ENCODE results near the gene EMC7. TPM values are rescaled to one million over a fixed set of nuclear protein-coding genes. Genes with fewer than 3 reads are reported as not detected.
"Not testable (repeated sequence)": the region's sequence is repeated elsewhere in the genome, so short reads cannot be mapped to it uniquely, and the experiment has no call there.

The EMC7 gene
- total RNA-seq (26.2 TPM), polyA plus RNA-seq (80.4 TPM)

DNA sequence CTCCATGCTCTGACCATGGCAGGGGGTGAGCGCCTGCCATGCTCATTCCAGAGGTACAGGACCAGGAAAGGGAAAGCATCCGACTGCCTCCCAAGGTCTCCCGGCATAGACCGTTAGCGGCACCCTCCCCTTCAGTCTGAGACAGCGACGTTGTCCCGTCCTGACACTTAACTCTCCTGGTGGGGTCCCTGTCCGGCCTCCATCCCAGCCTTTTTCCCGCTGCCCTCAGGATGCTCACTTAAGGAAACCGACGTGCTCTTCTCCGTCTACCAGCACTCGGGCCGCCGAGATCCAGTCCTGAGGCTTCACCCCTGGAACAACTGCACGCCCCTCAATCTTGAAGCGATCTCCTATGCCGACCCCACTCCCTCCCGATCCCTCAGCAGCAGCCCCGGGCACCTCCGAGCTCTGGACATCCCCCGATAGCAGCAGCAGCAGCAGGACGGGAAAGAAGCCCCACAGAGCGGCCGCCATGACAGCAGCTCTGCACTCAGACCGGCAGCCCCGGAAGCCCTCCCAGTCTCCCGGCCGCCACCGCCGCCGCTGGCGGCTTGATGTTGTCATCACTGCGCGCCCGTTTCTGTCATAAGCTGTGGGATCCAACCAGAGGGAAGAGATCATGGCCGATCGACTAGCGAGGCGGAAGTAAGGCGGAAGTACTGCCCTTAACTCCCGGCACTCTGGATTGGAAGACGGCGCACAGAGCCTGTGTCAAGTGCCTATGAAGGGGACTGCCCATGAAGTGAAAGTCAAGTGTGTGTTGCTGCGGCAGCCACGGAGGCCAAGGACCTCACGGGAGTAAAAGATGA is at the start of gene EMC7, which contains the start of gene PGBD4:
Gene EMC7, minus strand, starts transcription at position 497 of the 809 bp plus-strand sequence. Its CDS starts 23 bp downstream, at position 474.
Gene PGBD4, plus strand, starts transcription at position 718 of the 809 bp plus-strand sequence. CDS start 449 bp downstream, outside the sequence.
- no peaks in the 10 kb centered on the region for H3K36me3 ChIP-seq (ENCODE audit: insufficient read depth)
- WGBS = under 1% methylated on average over 48 of the region's 48 CpGs
- peaks cover 2% of the 10 kb centered on the region for H3K4me1 ChIP-seq (ENCODE audit: insufficient read depth)
- H3K27ac ChIP-seq (ENCODE audit: low read depth) = peak within 1 kb of the TSS; percentile 84
- peak; percentile 96 for DNase-seq (ENCODE audit: extremely low spot score)
- peak within 1 kb of the TSS; percentile 91 for H3K4me3 ChIP-seq (ENCODE audit: low read depth, low read length)

DNA sequence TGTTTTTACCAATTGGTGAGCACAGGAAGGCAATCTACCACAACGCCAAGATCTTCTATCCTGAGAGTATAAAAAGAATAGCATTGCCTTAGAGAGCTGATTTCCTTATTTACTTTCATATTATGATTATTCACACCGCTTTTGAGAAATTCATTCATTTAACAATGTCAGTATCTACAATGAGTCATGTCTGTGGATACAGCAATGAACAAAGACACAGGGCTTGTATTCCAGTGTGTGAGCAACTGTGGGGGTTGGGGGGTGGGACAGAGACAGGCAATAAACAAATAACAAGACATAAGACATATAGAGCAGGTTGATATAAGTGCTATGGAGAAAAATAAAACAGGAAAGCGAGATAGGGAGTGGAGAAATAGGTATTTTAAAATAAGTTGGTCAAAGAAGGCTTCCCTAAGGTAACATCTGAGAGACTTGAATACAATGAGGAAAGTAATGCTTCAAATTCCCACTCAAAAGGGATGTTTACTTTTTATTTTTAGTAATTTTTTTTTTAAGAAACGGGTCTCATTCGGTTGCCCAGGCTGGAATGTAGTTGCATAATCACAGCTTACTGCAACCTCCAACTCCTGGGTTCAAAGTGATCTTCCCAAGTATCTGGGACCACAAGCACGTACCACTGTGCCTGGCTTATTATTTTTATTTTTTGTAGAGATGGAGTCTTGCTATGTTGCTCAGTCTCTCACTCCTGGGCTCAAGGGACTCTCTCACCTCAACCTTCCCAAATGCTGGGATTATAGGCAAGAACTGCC is 45.9 kb upstream of the EMC7 start:
- H3K36me3 ChIP-seq (ENCODE audit: insufficient read depth) = peaks cover 3% of the 10 kb centered on the region

DNA sequence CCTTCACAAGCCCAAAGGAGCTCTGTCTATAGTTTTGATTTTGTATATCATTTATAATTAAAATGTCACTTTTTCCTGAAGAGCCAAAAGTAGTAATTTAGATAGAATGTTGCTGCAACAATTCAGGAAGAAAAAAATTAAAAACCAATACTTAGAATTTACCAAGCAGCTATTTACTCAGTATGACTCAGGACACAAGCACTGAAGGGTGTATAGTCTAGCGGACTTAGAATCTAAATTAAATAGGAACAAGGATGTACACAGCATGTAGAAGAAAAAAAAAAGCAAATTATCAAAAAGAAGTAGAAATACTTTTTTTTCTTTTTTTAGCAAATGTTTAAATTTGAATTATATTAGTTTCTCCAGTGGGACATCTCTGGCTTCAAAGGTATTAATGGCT is 31.8 kb upstream of the EMC7 start:
- Histone ChIP-seq H3K36me3 (ENCODE audit: insufficient read depth) (no peaks in the 10 kb centered on the region), H3K4me1 (ENCODE audit: insufficient read depth) (no peaks in the 10 kb centered on the region), H3K4me3 (ENCODE audit: low read depth, low read length) (no peak overlapping the region), H3K27ac (ENCODE audit: low read depth) (no peak overlapping the region)
- DNase-seq (ENCODE audit: extremely low spot score) = no peak
- 91% methylated on average over 1 of the region's 1 CpG for WGBS

More for the DNA sequence above, 45.9 kb upstream of the EMC7 start:
- no peak for DNase-seq (ENCODE audit: extremely low spot score)
- no peak overlapping the region for H3K4me3 ChIP-seq (ENCODE audit: low read depth, low read length)
- WGBS = 60% methylated on average over 6 of the region's 6 CpGs
- H3K4me1 ChIP-seq (ENCODE audit: insufficient read depth) = no peaks in the 10 kb centered on the region
- no peak overlapping the region for H3K27ac ChIP-seq (ENCODE audit: low read depth)

- no peak for DNase-seq (ENCODE audit: extremely low spot score)
- Histone ChIP-seq H3K4me3 (ENCODE audit: low read depth, low read length) (no peak overlapping the region), H3K27ac (ENCODE audit: low read depth) (no peak overlapping the region), H3K36me3 (ENCODE audit: insufficient read depth) (no peaks in the 10 kb centered on the region), H3K4me1 (ENCODE audit: insufficient read depth) (no peaks in the 10 kb centered on the region)
- WGBS = 75% methylated on average over 1 of the region's 1 CpG
Measured at GRCh38 chr15:34132881-34133280, 31.2 kb upstream of the EMC7 start.

- DNase-seq (ENCODE audit: extremely low spot score) = no peak
- no peaks in the 10 kb centered on the region for H3K36me3 ChIP-seq (ENCODE audit: insufficient read depth)
- no peak overlapping the region for H3K27ac ChIP-seq (ENCODE audit: low read depth)
- H3K4me3 ChIP-seq (ENCODE audit: low read depth, low read length) = no peak overlapping the region
- 45% methylated on average over 2 of the region's 2 CpGs for WGBS
- no peaks in the 10 kb centered on the region for H3K4me1 ChIP-seq (ENCODE audit: insufficient read depth)
Measured at GRCh38 chr15:34128898-34129297, 27.2 kb upstream of the EMC7 start.

GRCh38 chr15:34126522-34126921 is 24.9 kb upstream of the EMC7 start:
- DNase-seq (ENCODE audit: extremely low spot score) = no peak
- no peak overlapping the region for H3K4me3 ChIP-seq (ENCODE audit: low read depth, low read length)
- no peaks in the 10 kb centered on the region for H3K36me3 ChIP-seq (ENCODE audit: insufficient read depth)
- no peak overlapping the region for H3K27ac ChIP-seq (ENCODE audit: low read depth)
- no peaks in the 10 kb centered on the region for H3K4me1 ChIP-seq (ENCODE audit: insufficient read depth)

DNA sequence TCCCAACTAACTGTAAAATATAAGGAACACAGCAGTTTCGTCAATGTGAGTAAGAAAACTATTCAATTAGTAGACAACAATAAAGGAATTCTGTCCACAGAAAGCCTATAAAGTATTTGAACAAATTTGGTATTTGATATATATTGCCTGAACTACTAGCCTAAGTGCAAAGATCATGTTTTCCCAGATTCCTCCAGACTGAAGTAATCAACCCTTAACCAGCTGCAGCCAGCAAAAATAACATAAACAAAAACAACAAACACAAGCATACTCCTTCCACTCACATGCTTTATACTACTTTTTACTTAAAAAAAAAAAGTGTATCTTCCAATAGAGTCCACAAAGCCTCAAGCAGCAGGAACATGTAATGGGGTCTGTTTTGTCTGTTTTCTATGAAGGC is 24.3 kb upstream of the EMC7 start:
- Histone ChIP-seq H3K4me3 (ENCODE audit: low read depth, low read length) (no peak overlapping the region), H3K36me3 (ENCODE audit: insufficient read depth) (no peaks in the 10 kb centered on the region), H3K4me1 (ENCODE audit: insufficient read depth) (no peaks in the 10 kb centered on the region), H3K27ac (ENCODE audit: low read depth) (no peak overlapping the region)
- no peak for DNase-seq (ENCODE audit: extremely low spot score)
- 56% methylated on average over 1 of the region's 1 CpG for WGBS

GRCh38 chr15:34124651-34125050 is 23.0 kb upstream of the EMC7 start:
- H3K27ac ChIP-seq (ENCODE audit: low read depth) = no peak overlapping the region
- H3K4me1 ChIP-seq (ENCODE audit: insufficient read depth) = no peaks in the 10 kb centered on the region
- WGBS = 79% methylated on average over 4 of the region's 4 CpGs
- H3K4me3 ChIP-seq (ENCODE audit: low read depth, low read length) = no peak overlapping the region
- no peaks in the 10 kb centered on the region for H3K36me3 ChIP-seq (ENCODE audit: insufficient read depth)
- DNase-seq (ENCODE audit: extremely low spot score) = no peak

DNA sequence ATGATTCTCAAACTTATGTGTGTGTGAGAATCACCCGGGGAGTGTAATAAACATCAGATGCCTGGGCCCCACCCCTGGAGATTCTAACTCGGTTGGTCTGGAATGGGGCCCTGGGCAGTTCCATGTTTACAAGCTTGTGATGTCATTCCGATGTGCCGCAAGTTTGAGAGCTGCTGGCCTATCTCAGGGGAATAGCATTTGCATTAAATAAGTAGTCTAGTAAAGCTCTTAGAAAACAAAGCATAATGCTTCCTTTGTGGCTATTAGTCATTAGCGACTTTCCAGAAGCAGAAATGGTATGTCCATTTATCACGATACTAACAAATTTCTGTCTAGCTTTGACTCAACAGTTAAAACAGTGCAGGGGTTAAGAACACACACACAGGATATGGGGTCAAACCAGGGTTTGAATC is 21.1 kb upstream of the EMC7 start:
- Histone ChIP-seq H3K4me3 (ENCODE audit: low read depth, low read length) (no peak overlapping the region), H3K4me1 (ENCODE audit: insufficient read depth) (no peaks in the 10 kb centered on the region), H3K36me3 (ENCODE audit: insufficient read depth) (no peaks in the 10 kb centered on the region), H3K27ac (ENCODE audit: low read depth) (no peak overlapping the region)
- WGBS = 41% methylated on average over 6 of the region's 6 CpGs
- no peak for DNase-seq (ENCODE audit: extremely low spot score)

DNA sequence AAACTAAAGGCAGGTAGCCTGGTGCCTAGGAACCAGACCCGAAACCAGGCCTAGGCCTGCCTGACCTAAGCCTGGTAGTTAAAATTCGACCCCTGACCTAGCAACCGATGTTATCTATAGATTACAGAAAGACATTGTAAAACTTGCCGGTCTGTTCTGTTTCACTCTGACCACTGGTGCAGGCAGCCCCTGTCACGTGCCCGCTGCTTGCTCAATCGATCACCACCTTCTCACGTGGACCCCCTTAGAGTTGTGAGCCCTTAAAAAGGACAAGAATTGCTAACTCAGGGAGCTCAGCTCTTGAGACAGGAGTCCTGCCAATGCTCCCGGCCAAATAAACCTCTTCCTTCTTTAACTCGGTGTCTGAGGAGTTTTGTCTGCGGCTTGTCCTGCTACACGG is 20.1 kb upstream of the EMC7 start:
- H3K4me3 ChIP-seq (ENCODE audit: low read depth, low read length); H3K36me3 ChIP-seq (ENCODE audit: insufficient read depth); H3K27ac ChIP-seq (ENCODE audit: low read depth); H3K4me1 ChIP-seq (ENCODE audit: insufficient read depth); DNase-seq (ENCODE audit: extremely low spot score): not testable (repeated sequence)
- 47% methylated on average over 12 of the region's 12 CpGs for WGBS

DNA sequence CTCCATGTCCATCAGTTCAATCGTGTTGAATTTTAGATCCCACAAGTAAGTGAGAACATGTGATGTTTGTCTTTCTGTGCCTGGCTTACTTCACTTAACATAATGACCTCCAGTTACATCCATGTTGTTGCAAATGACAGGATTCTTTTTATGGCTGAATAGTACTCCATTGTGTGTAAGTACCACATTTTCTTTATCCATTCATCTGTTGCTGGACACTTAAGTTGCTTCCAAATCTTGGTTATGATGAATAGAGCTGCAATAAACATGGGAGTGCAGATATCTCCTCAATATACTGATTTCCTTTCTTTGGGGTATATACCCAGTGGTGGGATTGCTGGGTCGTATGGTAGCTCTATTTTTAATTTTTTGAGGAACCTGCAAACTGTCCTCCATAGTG is 18.8 kb upstream of the EMC7 start:
- 68% methylated on average over 2 of the region's 2 CpGs for WGBS
- H3K27ac ChIP-seq (ENCODE audit: low read depth); H3K4me3 ChIP-seq (ENCODE audit: low read depth, low read length); H3K36me3 ChIP-seq (ENCODE audit: insufficient read depth); H3K4me1 ChIP-seq (ENCODE audit: insufficient read depth); DNase-seq (ENCODE audit: extremely low spot score): not testable (repeated sequence)

DNA sequence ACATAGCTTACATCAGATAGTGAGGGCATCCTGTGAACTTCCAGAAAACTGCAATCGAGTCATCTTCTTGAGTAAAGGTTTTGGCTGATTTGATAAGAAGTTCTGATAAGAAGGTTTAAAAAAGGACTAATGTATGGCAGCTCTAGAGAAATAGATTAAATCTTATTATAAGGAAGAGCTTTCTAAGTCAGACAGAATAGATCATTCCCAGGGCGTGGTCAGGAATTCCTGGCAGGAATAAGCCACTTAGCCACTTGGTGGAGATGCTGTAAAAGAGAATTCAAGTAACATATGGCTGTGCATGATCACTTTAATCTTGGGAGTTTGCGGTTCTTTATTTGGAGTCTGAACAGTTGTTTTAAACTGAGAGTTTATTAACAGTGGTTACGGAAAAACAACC is 17.6 kb upstream of the EMC7 start:
- WGBS = 44% methylated on average over 4 of the region's 4 CpGs
- DNase-seq (ENCODE audit: extremely low spot score) = no peak
- Histone ChIP-seq H3K4me1 (ENCODE audit: insufficient read depth) (no peaks in the 10 kb centered on the region), H3K27ac (ENCODE audit: low read depth) (no peak overlapping the region), H3K4me3 (ENCODE audit: low read depth, low read length) (no peak overlapping the region), H3K36me3 (ENCODE audit: insufficient read depth) (no peaks in the 10 kb centered on the region)

GRCh38 chr15:34116620-34117019 is 15.0 kb upstream of the EMC7 start:
- DNase-seq (ENCODE audit: extremely low spot score) = no peak
- Histone ChIP-seq H3K4me3 (ENCODE audit: low read depth, low read length) (no peak overlapping the region), H3K4me1 (ENCODE audit: insufficient read depth) (no peaks in the 10 kb centered on the region), H3K27ac (ENCODE audit: low read depth) (no peak overlapping the region), H3K36me3 (ENCODE audit: insufficient read depth) (no peaks in the 10 kb centered on the region)
- WGBS = 72% methylated on average over 2 of the region's 2 CpGs

DNA sequence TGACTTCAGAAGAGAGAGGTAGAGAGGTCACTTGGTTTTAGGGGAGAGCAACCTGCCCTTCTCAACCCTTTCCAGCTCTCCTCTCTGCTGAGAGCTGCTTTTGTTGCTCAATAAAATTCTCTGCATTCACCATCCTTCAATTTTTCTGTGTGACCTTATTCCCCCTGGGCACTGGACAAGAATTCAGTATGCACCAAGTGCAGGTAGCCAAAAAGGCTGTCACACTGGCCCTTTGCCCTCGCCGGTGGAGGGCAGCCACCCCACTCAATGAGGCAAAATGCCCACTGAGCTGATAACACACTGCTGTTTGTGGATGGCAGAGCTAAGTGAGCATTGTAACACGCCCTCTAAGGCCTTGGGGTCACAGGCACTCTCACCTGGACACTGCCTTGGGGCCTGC is 13.1 kb upstream of the EMC7 start:
- Histone ChIP-seq H3K4me1 (ENCODE audit: insufficient read depth) (no peaks in the 10 kb centered on the region), H3K36me3 (ENCODE audit: insufficient read depth) (no peaks in the 10 kb centered on the region), H3K27ac (ENCODE audit: low read depth) (no peak overlapping the region), H3K4me3 (ENCODE audit: low read depth, low read length) (no peak overlapping the region)
- WGBS = 83% methylated on average over 3 of the region's 3 CpGs
- DNase-seq (ENCODE audit: extremely low spot score) = no peak
